ENCODE data around the gene SLC25A47. TPM values are rescaled to one million over a fixed set of nuclear protein-coding genes. Genes with fewer than 3 reads are reported as not detected.
"Not testable (repeated sequence)": the region's sequence is repeated elsewhere in the genome, so short reads cannot be mapped to it uniquely, and the experiment has no call there.

The SLC25A47 gene
- polyA plus RNA-seq, 1 experiment = not detected

GRCh38 chr14:100287202-100287997, 35.7 kb upstream of the SLC25A47 start:
- peaks cover 6% of the 10 kb centered on the region for H3K36me3 ChIP-seq (ENCODE audit: control insufficient read depth, insufficient read depth, low read length)
- TF ChIP-seq CTCF (IDR thresholded peaks at IDR 0.05; ENCODE audit: insufficient read depth, low read depth, low read length) = no peak
- ChIA-PET CTCF (interaction anchor here (1.2 to 5.7 kb wide), 4 partner anchors 10 to 24 kb away, joined by 3 to 58 read pairs (median 14); no protein-coding TSS in a partner anchor), POLR2A (no interaction called here)
- H3K4me3 ChIP-seq (ENCODE audit: low read depth, low read length) = no peak overlapping the region
- DNase-seq (ENCODE audit: low read depth) = no peak
- H3K27me3 ChIP-seq (ENCODE audit: control insufficient read depth, insufficient read depth, low read length) = no peaks in the 10 kb centered on the region

- POLR2A ChIA-PET; H3K27me3 ChIP-seq (ENCODE audit: control insufficient read depth, insufficient read depth, low read length); H3K36me3 ChIP-seq (ENCODE audit: control insufficient read depth, insufficient read depth, low read length); DNase-seq (ENCODE audit: low read depth); H3K4me3 ChIP-seq (ENCODE audit: low read depth, low read length): not testable (repeated sequence)
- CTCF ChIA-PET = interaction anchor here (1.2 to 5.7 kb wide), 3 partner anchors 10 to 17 kb away, joined by 3 to 58 read pairs (median 24); no protein-coding TSS in a partner anchor
These were observed 35.2 kb upstream of the SLC25A47 start for GRCh38 chr14:100287998-100288295.

- ChIA-PET POLR2A (no interaction called here), CTCF (interaction anchor here (0.6 to 5.7 kb wide), 3 partner anchors 9 to 54 kb away, joined by 3 to 58 read pairs (median 8); no protein-coding TSS in a partner anchor)
- Histone ChIP-seq H3K27me3 (ENCODE audit: control insufficient read depth, insufficient read depth, low read length) (no peaks in the 10 kb centered on the region), H3K36me3 (ENCODE audit: control insufficient read depth, insufficient read depth, low read length) (peaks cover 6% of the 10 kb centered on the region), H3K4me3 (ENCODE audit: low read depth, low read length) (no peak overlapping the region)
- no peak for TF ChIP-seq CTCF (IDR thresholded peaks at IDR 0.05; ENCODE audit: insufficient read depth, low read depth, low read length)
- no peak for DNase-seq (ENCODE audit: low read depth)
These were observed 34.6 kb upstream of the SLC25A47 start for GRCh38 chr14:100288382-100289185.

- no peak for TF ChIP-seq CTCF (IDR thresholded peaks at IDR 0.05; ENCODE audit: insufficient read depth, low read depth, low read length)
- Histone ChIP-seq H3K4me3 (ENCODE audit: low read depth, low read length) (no peak overlapping the region), H3K36me3 (ENCODE audit: control insufficient read depth, insufficient read depth, low read length) (peaks cover 6% of the 10 kb centered on the region), H3K27me3 (ENCODE audit: control insufficient read depth, insufficient read depth, low read length) (no peaks in the 10 kb centered on the region)
- no peak for DNase-seq (ENCODE audit: low read depth)
- CTCF ChIA-PET = interaction anchor here (4.7 kb wide), 1 partner anchor 13 kb away, joined by 15 read pairs; no protein-coding TSS in a partner anchor
- POLR2A ChIA-PET = no interaction called here
These were observed 33.1 kb upstream of the SLC25A47 start for GRCh38 chr14:100289916-100290606.

GRCh38 chr14:100290607-100291304, 32.4 kb upstream of the SLC25A47 start:
- peaks cover 6% of the 10 kb centered on the region for H3K36me3 ChIP-seq (ENCODE audit: control insufficient read depth, insufficient read depth, low read length)
- H3K4me3 ChIP-seq (ENCODE audit: low read depth, low read length) = no peak overlapping the region
- CTCF ChIA-PET = interaction anchor here (4.7 kb wide), 1 partner anchor 12 kb away, joined by 15 read pairs; no protein-coding TSS in a partner anchor
- DNase-seq (ENCODE audit: low read depth) = no peak
- no peak for TF ChIP-seq CTCF (IDR thresholded peaks at IDR 0.05; ENCODE audit: insufficient read depth, low read depth, low read length)
- POLR2A ChIA-PET = no interaction called here
- no peaks in the 10 kb centered on the region for H3K27me3 ChIP-seq (ENCODE audit: control insufficient read depth, insufficient read depth, low read length)

Measured in BJ (cell line).